GM10266 (cell line): ENCODE data around the gene AFM.

ENCODE experiments used
- DNase-seq: peaks from one replicate; pipeline ENCODE4 v3.0.0; 2012; ENCODE audit errors: extremely low spot score
- TF ChIP-seq, protein P1 (sequence below): IDR thresholded peaks from 2 replicates; pipeline ENCODE4 v1.5.1; 2012; ENCODE audit warnings: mild to moderate bottlenecking, low read depth; ENCODE audit not compliant: control insufficient read depth, insufficient read depth; ENCODE audit errors: missing control alignments

AFM gene

DNA sequence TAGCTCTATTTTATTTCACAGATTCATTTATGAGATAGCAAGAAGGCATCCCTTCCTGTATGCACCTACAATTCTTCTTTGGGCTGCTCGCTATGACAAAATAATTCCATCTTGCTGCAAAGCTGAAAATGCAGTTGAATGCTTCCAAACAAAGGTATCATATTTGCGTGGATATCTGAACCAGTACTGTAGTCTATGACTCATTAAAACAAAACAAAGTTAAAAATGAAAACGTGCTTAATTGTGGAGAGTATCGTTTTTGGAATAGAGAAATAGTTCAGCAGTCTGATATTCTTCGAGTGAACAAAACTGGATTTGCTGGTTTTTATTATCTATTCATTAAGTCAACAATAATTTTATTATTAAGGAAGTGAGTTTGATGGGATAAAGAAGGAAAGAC, 39.3 kb upstream of the AFM start:
- TF ChIP-seq, protein P1, sequence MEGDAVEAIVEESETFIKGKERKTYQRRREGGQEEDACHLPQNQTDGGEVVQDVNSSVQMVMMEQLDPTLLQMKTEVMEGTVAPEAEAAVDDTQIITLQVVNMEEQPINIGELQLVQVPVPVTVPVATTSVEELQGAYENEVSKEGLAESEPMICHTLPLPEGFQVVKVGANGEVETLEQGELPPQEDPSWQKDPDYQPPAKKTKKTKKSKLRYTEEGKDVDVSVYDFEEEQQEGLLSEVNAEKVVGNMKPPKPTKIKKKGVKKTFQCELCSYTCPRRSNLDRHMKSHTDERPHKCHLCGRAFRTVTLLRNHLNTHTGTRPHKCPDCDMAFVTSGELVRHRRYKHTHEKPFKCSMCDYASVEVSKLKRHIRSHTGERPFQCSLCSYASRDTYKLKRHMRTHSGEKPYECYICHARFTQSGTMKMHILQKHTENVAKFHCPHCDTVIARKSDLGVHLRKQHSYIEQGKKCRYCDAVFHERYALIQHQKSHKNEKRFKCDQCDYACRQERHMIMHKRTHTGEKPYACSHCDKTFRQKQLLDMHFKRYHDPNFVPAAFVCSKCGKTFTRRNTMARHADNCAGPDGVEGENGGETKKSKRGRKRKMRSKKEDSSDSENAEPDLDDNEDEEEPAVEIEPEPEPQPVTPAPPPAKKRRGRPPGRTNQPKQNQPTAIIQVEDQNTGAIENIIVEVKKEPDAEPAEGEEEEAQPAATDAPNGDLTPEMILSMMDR: no peak
- DNase-seq: no peak

DNA sequence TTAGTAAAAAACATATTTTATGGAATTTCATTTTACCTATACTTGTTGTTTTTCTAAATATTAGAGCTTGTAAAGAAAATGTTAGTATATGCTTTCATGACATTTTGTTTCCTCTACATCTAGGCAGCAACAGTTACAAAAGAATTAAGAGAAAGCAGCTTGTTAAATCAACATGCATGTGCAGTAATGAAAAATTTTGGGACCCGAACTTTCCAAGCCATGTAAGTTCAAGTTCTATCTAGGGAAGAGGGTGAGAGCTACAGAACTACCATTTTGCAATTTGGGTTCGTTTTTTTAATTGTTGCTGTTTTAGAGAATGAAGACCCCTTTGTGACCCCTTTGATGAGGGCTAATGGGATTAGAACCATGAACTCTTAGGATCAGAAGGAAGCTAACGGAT, 38.3 kb upstream of the AFM start:
- TF ChIP-seq, protein P1: no peak
- DNase-seq: no peak

DNA sequence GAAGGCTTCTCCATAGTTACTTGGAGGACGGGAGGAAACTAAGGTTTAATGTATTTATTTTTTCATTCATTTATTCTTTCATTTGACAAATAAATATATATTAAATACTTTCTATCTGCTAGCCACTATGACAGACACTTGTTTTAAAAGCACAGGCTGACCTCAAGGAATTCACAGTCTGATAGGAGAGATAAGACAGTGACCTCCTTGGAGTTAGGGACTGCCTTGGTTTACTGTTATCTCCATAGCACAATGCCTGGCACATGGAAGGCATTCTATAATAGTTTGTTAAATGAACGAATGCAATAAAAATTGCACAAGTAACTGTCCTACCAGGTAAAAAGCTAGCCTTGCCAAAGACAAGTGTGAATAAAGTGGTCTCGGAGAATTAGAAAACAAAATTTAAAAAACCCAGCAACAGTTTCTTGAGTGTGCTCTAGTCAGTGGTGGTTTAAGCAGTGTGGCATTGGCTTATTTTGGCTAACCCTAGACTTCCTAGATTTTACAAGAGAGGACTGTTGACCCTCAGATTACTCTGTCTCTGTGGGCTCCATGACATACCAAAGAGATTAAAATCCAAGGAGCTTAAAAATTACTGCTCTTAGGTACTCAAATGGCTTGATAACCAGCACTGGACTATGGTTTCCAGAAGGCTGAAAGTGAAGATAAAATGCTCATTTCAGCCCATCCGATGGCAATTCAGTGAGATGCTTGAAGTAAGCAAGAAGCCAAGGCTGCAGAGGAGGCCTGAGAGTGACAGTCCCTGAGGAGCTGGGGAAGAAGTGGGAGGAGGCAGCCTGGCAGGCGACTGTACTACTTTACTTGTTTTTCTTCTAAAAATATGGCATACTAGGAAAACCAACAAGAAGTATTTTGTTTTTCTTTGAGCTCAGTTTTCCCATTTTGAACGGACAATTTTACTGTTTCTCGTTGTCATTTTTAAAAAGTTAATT, 35.9 kb upstream of the AFM start:
- TF ChIP-seq, protein P1: no peak
- no peak for DNase-seq

DNA sequence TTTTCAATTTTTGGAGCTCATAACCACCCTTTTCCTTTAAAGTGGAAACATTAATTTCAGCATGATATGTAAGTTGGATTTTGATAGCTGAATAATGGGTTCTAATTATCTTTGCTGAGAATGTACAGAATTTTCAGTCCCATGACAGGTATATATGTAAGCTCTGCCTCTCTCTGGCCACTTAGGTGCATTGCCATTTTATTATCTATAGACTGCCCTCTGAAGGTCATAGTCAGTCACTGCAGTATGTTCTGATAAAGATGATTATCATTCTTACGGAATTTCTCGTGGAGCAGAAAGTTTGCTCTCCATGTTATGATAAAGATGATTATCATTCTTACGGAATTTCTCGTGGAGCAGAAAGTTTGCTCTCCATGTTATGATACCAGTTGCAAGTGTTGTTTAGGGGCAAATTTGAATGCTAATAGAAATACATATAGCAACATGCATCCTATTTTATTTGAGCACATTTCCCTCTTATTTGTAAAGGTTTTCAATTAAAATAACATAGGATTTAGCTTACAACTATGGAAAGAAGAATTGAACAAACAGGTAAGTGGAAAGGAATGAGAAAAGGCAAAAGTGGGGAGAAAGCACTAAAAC, 35.1 kb upstream of the AFM start:
- peak; percentile 44 for DNase-seq
- TF ChIP-seq, protein P1: peak; percentile 83

DNA sequence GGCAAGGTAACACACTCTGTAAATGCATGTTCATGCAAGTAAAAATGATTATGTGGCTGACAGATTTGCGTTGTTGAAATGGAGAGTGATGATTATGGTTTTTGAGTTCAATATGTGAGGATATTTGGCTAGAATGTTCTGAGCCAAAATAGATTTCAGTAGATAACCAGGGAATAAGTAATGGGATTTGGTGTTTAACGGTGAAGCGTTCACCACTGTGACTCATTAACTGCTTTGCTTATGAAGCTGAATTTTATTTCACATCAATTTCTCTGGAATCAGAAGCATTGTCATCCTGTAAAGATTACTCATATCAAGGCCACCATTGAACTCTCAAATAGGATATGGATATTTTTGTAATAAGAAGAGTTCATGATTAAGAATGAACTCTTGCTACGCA, 33.9 kb upstream of the AFM start:
- TF ChIP-seq, protein P1: no peak
- DNase-seq: no peak

DNA sequence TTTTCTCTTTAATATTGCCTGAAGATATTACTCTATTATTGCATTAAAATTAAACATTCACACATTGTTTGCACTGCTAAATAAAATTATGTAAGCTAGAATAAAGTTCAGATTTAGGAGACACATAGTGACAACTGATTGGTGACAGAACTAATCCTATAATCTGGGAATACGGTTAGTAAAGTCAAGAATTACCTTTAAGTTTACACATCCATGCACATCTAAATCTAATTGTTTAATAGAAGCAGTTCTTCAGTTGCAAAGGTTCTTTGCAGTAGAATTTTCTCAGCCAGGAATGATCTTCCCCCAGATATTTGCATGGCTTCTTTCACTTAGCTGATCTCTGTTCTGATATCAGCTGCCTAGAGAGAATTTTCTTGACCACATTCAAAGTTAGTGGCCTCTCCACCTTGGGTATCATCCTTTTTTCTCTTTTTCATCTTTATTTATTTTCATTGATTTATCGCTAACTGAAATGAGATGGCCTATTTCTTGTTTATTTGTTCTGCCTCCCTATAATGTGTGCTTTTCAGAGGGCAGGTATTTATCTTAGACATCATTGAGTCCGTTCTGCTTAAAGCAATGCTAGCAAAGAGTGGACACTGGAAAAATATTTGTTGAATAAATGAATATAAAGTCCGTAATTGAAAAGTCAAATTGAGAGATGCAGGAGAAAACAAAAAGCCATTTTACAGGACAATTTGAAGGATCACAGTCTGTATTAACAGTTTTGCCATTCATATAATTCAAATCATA, 32.9 kb upstream of the AFM start:
- DNase-seq: no peak
- TF ChIP-seq, protein P1: no peak
